H1 (cell line): Measurements from ENCODE around the gene BMERB1. TPM values are rescaled to one million over a fixed set of nuclear protein-coding genes. Genes with fewer than 3 reads are reported as not detected.

Source experiments
- CTCF ChIA-PET: fragments of 300-600 bp; sonication (Branson Sonifier 250); formaldehyde crosslinking; loops from one replicate; lab custom pipeline; 2021; ENCODE audit not compliant: partially characterized antibody; lab: Charles Lee
- POLR2A ChIA-PET: fragments of 300-600 bp; sonication (Branson Sonifier 250); formaldehyde crosslinking; loops from one replicate; lab custom pipeline; 2021; ENCODE audit warnings: inconsistent platforms; ENCODE audit not compliant: partially characterized antibody; lab: Charles Lee
- DNase-seq, 2 experiments: peaks; one replicate each; pipeline versions ENCODE4 v3.0.0 to v3.0.0-alpha.2; 2010 to 2022; ENCODE audit warnings: low spot score in 2 of 2, low read depth in 1 of 2, mixed read lengths in 1 of 2
- FAIRE-seq: peaks from 2 replicates; lab custom pipeline; 2011; peaks lifted over from hg19 to GRCh38; lab: Jason Lieb, UNC
- H2AFZ ChIP-seq: 2 replicates; pipeline ENCODE4 v1.8.1; 2012; ENCODE audit warnings: low read length, inconsistent platforms
- H2AK5ac ChIP-seq: 2 replicates; pipeline ENCODE4 v1.6.1; 2013; ENCODE audit warnings: low read depth, low read length
- H2BK120ac ChIP-seq: replicated peaks from 2 replicates; pipeline ENCODE3; 2013; ENCODE audit warnings: low read depth, low read length, inconsistent platforms
- H2BK12ac ChIP-seq: 2 replicates; pipeline ENCODE4 v1.6.1; 2013; ENCODE audit warnings: low read depth, low read length
- H2BK15ac ChIP-seq: 2 replicates; pipeline ENCODE4 v1.6.1; 2013; ENCODE audit warnings: low read length
- H2BK20ac ChIP-seq: 2 replicates; pipeline ENCODE4 v1.6.1; 2013; ENCODE audit warnings: low read length
- H2BK5ac ChIP-seq: 2 replicates; pipeline ENCODE4 v1.6.1; 2013; ENCODE audit warnings: low read depth, low read length
- H3K14ac ChIP-seq: 2 replicates; pipeline ENCODE4 v1.6.1; 2013; ENCODE audit warnings: inconsistent platforms; ENCODE audit not compliant: insufficient read length
- H3K18ac ChIP-seq: 2 replicates; pipeline ENCODE4 v1.6.1; 2013; ENCODE audit warnings: low read length; ENCODE audit errors: extremely low read depth
- H3K23ac ChIP-seq: 2 replicates; pipeline ENCODE4 v1.6.1; 2013; ENCODE audit warnings: inconsistent platforms; ENCODE audit not compliant: insufficient read length
- H3K23me2 ChIP-seq: 2 replicates; pipeline ENCODE4 v1.6.1; 2013; ENCODE audit warnings: low read depth, low read length
- H3K27ac ChIP-seq: 2 replicates; pipeline ENCODE4 v1.6.1; 2011; ENCODE audit warnings: low read depth, low read length, inconsistent platforms
- H3K27me3 ChIP-seq, 4 experiments: replicated peaks in 1 of 4; 1 replicate in 1 of 4; 2 replicates in 3 of 4; pipeline versions ENCODE4 v1.6.1 to v1.8.1; 2011 to 2013; ENCODE audit warnings: low read length in 3 of 4, mild to moderate bottlenecking in 3 of 4, inconsistent platforms in 2 of 4, mixed read lengths in 2 of 4, moderate library complexity in 1 of 4; ENCODE audit not compliant: control insufficient read depth in 3 of 4, insufficient read depth in 3 of 4; ENCODE audit errors: extremely low read depth in 1 of 4
- H3K36me3 ChIP-seq, 4 experiments: 2 replicates each; pipeline versions ENCODE4 v1.6.1 to v1.8.1; 2011 to 2013; ENCODE audit warnings: mild to moderate bottlenecking in 4 of 4, low read length in 3 of 4, moderate library complexity in 2 of 4, control low read depth in 1 of 4, inconsistent platforms in 1 of 4; ENCODE audit not compliant: insufficient read depth in 4 of 4, control insufficient read depth in 2 of 4
- H3K4ac ChIP-seq: replicated peaks from 2 replicates; pipeline ENCODE3; 2013; ENCODE audit warnings: low read length, low read depth, mixed read lengths, inconsistent platforms; ENCODE audit not compliant: insufficient read length
- H3K4me1 ChIP-seq, 4 experiments: replicated peaks in 1 of 4; 1 replicate in 1 of 4; 2 replicates in 3 of 4; pipeline versions ENCODE4 v1.6.1 to v1.8.1; 2011 to 2013; ENCODE audit warnings: low read length in 3 of 4, inconsistent platforms in 2 of 4, mixed read lengths in 1 of 4; ENCODE audit not compliant: insufficient read depth in 4 of 4, control insufficient read depth in 3 of 4
- H3K4me2 ChIP-seq, 2 experiments: 2 replicates each; pipeline versions ENCODE4 v1.6.1 to v1.8.1; 2011 to 2013; ENCODE audit warnings: low read depth in 2 of 2, low read length in 2 of 2, control low read depth in 1 of 2, inconsistent platforms in 1 of 2, mild to moderate bottlenecking in 1 of 2; ENCODE audit not compliant: insufficient read depth in 1 of 2
- H3K4me3 ChIP-seq, 4 experiments: fragments of 200-600, 300-600 bp in 1 of 4; sonication (generic), shearing (Covaris generic), sonication (Bioruptor Twin) in 1 of 4; 2 replicates each; pipeline versions ENCODE4 v1.5.1 to v1.8.1; 2011 to 2016; ENCODE audit warnings: low read length in 4 of 4, low read depth in 3 of 4, control low read depth in 2 of 4, inconsistent platforms in 2 of 4, mild to moderate bottlenecking in 2 of 4, mixed read lengths in 1 of 4, moderate library complexity in 1 of 4; ENCODE audit not compliant: insufficient read depth in 2 of 4; ENCODE audit errors: extremely low read depth in 1 of 4
- H3K56ac ChIP-seq: replicated peaks from 2 replicates; pipeline ENCODE3; 2013; ENCODE audit warnings: low read depth, mild to moderate bottlenecking, mixed read lengths, low read length, inconsistent platforms; ENCODE audit not compliant: insufficient read length
- H3K79me1 ChIP-seq: 2 replicates; pipeline ENCODE4 v1.6.1; 2013; ENCODE audit warnings: low read depth, low read length, control low read depth
- H3K79me2 ChIP-seq, 2 experiments: 2 replicates each; pipeline versions ENCODE4 v1.6.1 to v1.8.1; 2012 to 2013; ENCODE audit warnings: low read length in 2 of 2, mild to moderate bottlenecking in 2 of 2, inconsistent platforms in 1 of 2; ENCODE audit not compliant: insufficient read depth in 2 of 2, control insufficient read depth in 1 of 2
- H3K9ac ChIP-seq, 4 experiments: replicated peaks in 1 of 4; 1 replicate in 1 of 4; 2 replicates in 3 of 4; pipeline versions ENCODE4 v1.6.1 to v1.8.1; 2011 to 2013; ENCODE audit warnings: low read depth in 3 of 4, low read length in 3 of 4, control low read depth in 2 of 4, mild to moderate bottlenecking in 2 of 4, moderate library complexity in 2 of 4, inconsistent platforms in 1 of 4; ENCODE audit errors: extremely low read depth in 1 of 4
- H3K9me3 ChIP-seq, 2 experiments: 2 replicates each; pipeline versions ENCODE4 v1.6.1 to v1.8.1; 2012 to 2013; ENCODE audit warnings: mild to moderate bottlenecking in 2 of 2, moderate library complexity in 2 of 2, control low read depth in 1 of 2, inconsistent platforms in 1 of 2, low read depth in 1 of 2, low read length in 1 of 2, mixed read lengths in 1 of 2; ENCODE audit not compliant: insufficient read depth in 2 of 2
- H4K20me1 ChIP-seq, 2 experiments: replicated peaks in 1 of 2; 2 replicates each; pipeline versions ENCODE3 to v1.8.1; 2011 to 2013; ENCODE audit warnings: inconsistent platforms in 2 of 2, low read length in 2 of 2, mild to moderate bottlenecking in 1 of 2; ENCODE audit not compliant: insufficient read depth in 2 of 2, control insufficient read depth in 1 of 2
- H4K5ac ChIP-seq: 2 replicates; pipeline ENCODE4 v1.6.1; 2013; ENCODE audit warnings: low read length, low read depth, mixed read lengths, inconsistent platforms; ENCODE audit not compliant: insufficient read length
- H4K8ac ChIP-seq: 2 replicates; pipeline ENCODE4 v1.8.0; 2013; ENCODE audit warnings: mild to moderate bottlenecking, moderate library complexity, low read length, inconsistent platforms; ENCODE audit not compliant: insufficient read depth; ENCODE audit errors: extremely low read depth
- H4K91ac ChIP-seq: replicated peaks from 2 replicates; pipeline ENCODE3; 2013; ENCODE audit warnings: low read length, mixed read lengths, inconsistent platforms; ENCODE audit not compliant: insufficient read length
- CHD2 ChIP-seq: IDR thresholded peaks from 2 replicates; pipeline ENCODE4 v1.6.1; 2012; ENCODE audit warnings: low read length, improper control_type of control experiment
- E2F6 ChIP-seq: IDR thresholded peaks from 2 replicates; pipeline ENCODE4 v1.6.1; 2012; ENCODE audit warnings: inconsistent platforms
- GTF2F1 ChIP-seq: IDR thresholded peaks from 2 replicates; pipeline ENCODE4 v1.6.1; 2012; ENCODE audit warnings: low read depth, low read length, improper control_type of control experiment, borderline replicate concordance
- MAFK ChIP-seq: IDR thresholded peaks from 2 replicates; pipeline ENCODE4 v1.6.1; 2012; ENCODE audit warnings: low read depth, mild to moderate bottlenecking, improper control_type of control experiment, low read length
- POLR2AphosphoS5 ChIP-seq: IDR thresholded peaks from 2 replicates; pipeline ENCODE4 v1.6.1; 2011; ENCODE audit warnings: low read depth, low read length
- RAD21 ChIP-seq, 2 experiments: IDR thresholded peaks in 1 of 2; conservative IDR thresholded peaks in 1 of 2; 2 replicates each; pipeline ENCODE4 v1.6.1; 2011; ENCODE audit warnings: low read depth in 2 of 2, low read length in 2 of 2, improper control_type of control experiment in 1 of 2, inconsistent platforms in 1 of 2, mild to moderate bottlenecking in 1 of 2, moderate library complexity in 1 of 2
- TBP ChIP-seq: IDR thresholded peaks from 2 replicates; pipeline ENCODE4 v1.6.1; 2011; ENCODE audit warnings: low read depth, low read length, improper control_type of control experiment
- WGBS, 2 experiments: shearing (Covaris generic) in 1 of 2; methylation state at CpG; one replicate each; pipeline versions ENCODE4 v1.1.6 to v1.1.7; 2013 to 2015; ENCODE audit warnings: low lambda C conversion rate in 2 of 2, mixed read lengths in 2 of 2, inconsistent platforms in 1 of 2, low coverage in 1 of 2, missing lambda C conversion rate in 1 of 2; ENCODE audit not compliant: insufficient replicate concordance in 2 of 2, insufficient coverage in 1 of 2, insufficient read length in 1 of 2; ENCODE audit errors: extremely low coverage in 1 of 2, missing lambda C conversion rate in 1 of 2; 5-methylcytosine and 5-hydroxymethylcytosine counted together
- polyA plus RNA-seq, 7 experiments: library from polyadenylated mRNA; depleted of rRNA in 3 of 7; stranded (reverse) in 5 of 7; unstranded in 2 of 7; fragments of >200 nt in 5 of 7; fragments of 200-250 nt in 2 of 7; gene quantifications; 1 replicate in 5 of 7; 2 replicates in 1 of 7; 4 replicates in 1 of 7; pipeline versions ENCODE4 v1.2.1 to v1.2.3, GENCODE V29; 2011 to 2013; ENCODE audit warnings: missing spikeins in 2 of 7, mixed read lengths in 2 of 7
- total RNA-seq: library from RNA; stranded (reverse); fragmentation: NEBNext Ultra II Directional; extraction: Animal tissue kit (Norgen Biotek cat#: 25700); gene quantifications from 2 replicates; pipeline ENCODE4 v1.2.1, GENCODE V29; 2021

The BMERB1 gene
- total and polyA plus RNA-seq, 2 of the 8 experiments (the other 6 are each of a cell fraction or from before 2014, with no cell fraction given): 23.5 to 27.1 TPM

- no peak for TF ChIP-seq E2F6
- no peak for TF ChIP-seq POLR2AphosphoS5
- TF ChIP-seq CHD2: no peak
- no peak for TF ChIP-seq TBP
- no peak for TF ChIP-seq RAD21 (IDR thresholded peaks at IDR 0.05 in 1 of 2, conservative IDR thresholded peaks at IDR 0.05 in 1 of 2; ENCODE audit: low read depth in 2 of 2, low read length in 2 of 2)
- no peak for TF ChIP-seq GTF2F1
- no peak for TF ChIP-seq MAFK
- TF ChIP-seq, all 59 proteins: peak for 0
- H3K4me3 ChIP-seq: no peak overlapping the region
- DNase-seq (no peak), FAIRE-seq (no peak)
- no peak overlapping the region for H4K8ac ChIP-seq
- 92% methylated on average over 3 of the region's 3 CpGs; no CpG with 5 or more reads in 1 of the 2 experiments for WGBS, 2 experiments
- H3K27ac ChIP-seq: no peak overlapping the region
- H3K4me2 ChIP-seq: no peak overlapping the region
- no peak overlapping the region for H3K4ac ChIP-seq
- H2BK5ac ChIP-seq: no peak overlapping the region
- H2BK20ac ChIP-seq: no peak overlapping the region
- H3K14ac ChIP-seq: no peak overlapping the region
- H3K18ac ChIP-seq: no peak overlapping the region
- H3K27me3 ChIP-seq: no peaks in the 10 kb centered on the region
- H3K79me1 ChIP-seq: no peaks in the 10 kb centered on the region
- no peaks in the 10 kb centered on the region for H3K36me3 ChIP-seq
- CTCF ChIA-PET: interaction anchor here (1.4 to 1.5 kb wide), 2 partner anchors 9 to 17 kb away, joined by 3 to 4 read pairs; no protein-coding TSS in a partner anchor
- no peak overlapping the region for H3K56ac ChIP-seq
- no peak overlapping the region for H2AFZ ChIP-seq
- H2AK5ac ChIP-seq: no peak overlapping the region
- H2BK15ac ChIP-seq: no peak overlapping the region
- H3K23ac ChIP-seq: no peak overlapping the region
- no peaks in the 10 kb centered on the region for H3K79me2 ChIP-seq
- no peaks in the 10 kb centered on the region for H3K23me2 ChIP-seq
- no peak overlapping the region for H2BK12ac ChIP-seq
- H3K4me1 ChIP-seq: no peaks in the 10 kb centered on the region
- H3K9ac ChIP-seq: no peak overlapping the region
- no peak overlapping the region for H4K91ac ChIP-seq
- H4K5ac ChIP-seq: no peak overlapping the region
- H3K9me3 ChIP-seq: no peaks in the 10 kb centered on the region
- H2BK120ac ChIP-seq: no peak overlapping the region
- POLR2A ChIA-PET: no interaction called here
- H4K20me1 ChIP-seq: no peaks in the 10 kb centered on the region
Measured at GRCh38 chr16:15460601-15461000, 26.2 kb downstream of the BMERB1 start.
